Measurements from ENCODE around the gene OR2T3. TPM values are rescaled to one million over a fixed set of nuclear protein-coding genes. Genes with fewer than 3 reads are reported as not detected.
"Not testable (repeated sequence)": the region's sequence is repeated elsewhere in the genome, so short reads cannot be mapped to it uniquely, and the experiment has no call there.

Gene OR2T3
- polyA plus RNA-seq, 1 donor = not detected

DNA sequence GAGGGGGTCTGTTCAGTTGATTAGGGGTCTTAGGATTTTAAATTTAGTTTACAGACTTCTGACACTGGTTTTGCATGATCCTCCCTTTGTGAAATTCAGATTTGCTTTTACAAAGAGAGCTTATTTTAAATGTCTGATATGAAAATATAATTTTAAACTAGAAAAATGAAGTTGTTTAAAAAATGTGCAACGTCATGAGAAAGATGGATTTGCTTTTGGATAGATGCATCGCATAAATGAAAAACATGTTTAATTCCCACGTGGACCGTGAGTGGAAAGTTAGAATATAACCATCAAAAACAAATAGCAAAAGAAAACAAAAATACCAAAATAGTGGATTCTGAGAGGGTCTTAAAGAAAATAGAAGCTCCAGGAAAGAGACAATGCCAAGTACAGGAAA is 2.0 kb upstream of the OR2T3 start:
- DNase-seq = no peak

DNA sequence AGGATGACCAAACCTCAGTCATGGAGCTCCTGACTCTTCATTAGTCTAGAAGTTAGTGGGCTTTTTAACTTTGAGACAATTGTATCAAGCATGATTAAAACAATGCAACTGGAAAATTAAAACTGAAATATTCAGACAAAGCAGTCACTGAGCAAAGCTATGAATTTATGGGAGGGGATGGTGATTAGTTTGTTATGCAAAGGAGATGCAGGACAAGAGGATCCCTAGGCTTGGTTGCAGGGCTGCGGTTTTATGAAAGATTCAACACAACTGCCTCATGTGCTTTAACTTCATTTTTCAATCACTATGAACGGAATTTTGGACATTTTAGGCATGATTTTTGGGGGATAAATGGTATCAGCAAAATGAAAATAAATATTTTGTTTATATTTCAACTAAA is 1.0 kb upstream of the OR2T3 start:
- not testable (repeated sequence) for DNase-seq

DNA sequence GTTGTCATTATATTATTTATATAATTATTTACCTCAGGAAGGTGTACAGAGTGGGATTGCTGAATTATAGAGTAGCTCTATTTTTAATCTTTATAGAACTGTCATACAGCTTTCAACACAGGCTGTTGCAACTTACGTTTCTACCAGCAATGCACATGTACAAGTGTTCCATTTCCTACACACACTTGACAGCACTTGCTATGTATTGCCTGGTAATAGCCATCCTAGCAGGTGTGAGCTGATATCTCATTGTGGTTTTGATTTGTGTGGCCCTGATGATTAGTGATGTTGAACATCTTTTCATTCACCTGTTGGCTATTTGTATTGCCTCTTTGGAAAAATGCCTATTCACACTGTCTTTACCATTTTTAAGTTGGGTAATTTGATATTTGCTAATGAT is 2.5 kb downstream of the OR2T3 start:
- not testable (repeated sequence) for DNase-seq

DNA sequence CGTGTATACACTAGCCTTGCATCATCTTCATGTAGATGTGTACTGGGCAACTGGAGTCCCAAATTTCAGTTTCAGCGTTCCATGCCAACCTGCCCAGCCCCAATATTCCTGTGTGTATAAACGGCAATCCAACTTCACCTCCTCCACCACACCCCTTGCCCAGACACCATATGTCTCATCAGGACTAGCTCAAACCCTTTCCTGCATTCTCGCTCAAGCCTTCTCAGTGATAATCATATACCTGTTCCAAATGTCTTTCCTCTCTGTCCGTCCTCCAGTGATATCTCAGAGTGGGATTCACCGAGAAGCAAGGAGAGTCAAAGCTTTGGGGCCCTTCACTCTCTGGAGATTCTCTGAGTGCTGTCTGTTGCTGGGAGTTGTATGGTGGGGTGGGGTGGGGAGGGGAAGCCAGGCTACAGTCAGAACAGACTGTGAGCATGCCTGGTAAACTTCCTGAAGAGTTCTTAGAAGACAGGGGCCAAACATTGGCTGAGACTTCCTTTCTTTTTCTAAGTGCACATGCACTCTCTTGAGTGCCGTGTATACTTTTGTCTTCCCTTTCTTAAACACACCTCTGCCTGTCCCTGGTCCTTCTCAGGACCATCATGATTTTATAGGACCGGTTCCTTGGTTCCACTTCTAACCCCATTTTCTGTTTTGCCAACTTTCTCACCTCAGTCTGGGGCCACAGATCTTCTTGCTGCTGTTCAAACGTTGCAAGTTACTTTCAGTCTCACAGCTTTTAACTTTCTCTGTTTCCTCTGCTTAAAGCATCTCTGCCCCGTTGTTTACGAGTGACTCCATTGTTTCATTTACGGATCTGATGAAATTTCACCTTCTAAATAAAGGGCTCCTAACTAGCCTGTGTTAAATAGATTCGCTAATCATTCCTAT is 8.8 kb downstream of the OR2T3 start:
- not testable (repeated sequence) for DNase-seq

DNA sequence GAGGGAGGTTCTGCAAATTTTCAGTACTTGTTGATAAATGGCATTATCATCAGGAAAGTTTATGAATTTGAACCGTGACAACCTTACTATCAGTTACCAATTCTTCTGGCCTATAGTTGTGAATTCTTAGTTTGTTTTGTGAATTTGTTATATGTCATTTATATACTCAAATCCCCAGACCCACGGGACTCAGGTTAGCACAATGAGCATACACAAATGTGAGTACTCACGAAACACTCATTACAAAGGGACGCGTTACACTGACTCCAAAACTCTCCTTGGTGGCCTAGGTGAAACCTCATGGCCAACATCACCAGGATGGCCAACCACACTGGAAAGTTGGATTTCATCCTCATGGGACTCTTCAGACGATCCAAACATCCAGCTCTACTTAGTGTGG is 15.1 kb downstream of the OR2T3 start, which contains the start of gene OR2T5:
Gene OR2T5 (plus strand): TSS at position 301 of the 400 bp plus-strand sequence. CDS start 0 bp downstream, at position 301.
- not testable (repeated sequence) for DNase-seq

DNA sequence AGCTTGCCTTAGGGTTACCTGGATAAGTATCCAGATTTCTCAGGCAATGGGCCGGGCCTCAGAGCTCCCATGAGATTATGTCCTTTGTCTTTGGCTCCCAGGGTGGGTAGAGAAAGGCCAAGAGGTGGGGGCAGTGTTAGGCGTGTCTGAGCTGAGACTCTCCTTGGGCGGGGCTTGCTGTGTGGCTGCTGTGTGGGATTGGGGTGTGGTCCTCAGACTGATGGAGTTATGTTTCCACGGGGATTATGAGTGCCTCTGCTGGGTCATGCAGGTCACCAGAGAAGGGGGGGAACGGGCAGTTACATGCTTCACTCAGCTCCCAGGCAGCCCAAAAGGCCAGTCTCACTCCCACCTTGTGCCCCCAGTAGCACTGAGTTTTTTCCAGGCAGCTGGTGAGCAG is 23.5 kb downstream of the OR2T3 start:
- not testable (repeated sequence) for DNase-seq

DNA sequence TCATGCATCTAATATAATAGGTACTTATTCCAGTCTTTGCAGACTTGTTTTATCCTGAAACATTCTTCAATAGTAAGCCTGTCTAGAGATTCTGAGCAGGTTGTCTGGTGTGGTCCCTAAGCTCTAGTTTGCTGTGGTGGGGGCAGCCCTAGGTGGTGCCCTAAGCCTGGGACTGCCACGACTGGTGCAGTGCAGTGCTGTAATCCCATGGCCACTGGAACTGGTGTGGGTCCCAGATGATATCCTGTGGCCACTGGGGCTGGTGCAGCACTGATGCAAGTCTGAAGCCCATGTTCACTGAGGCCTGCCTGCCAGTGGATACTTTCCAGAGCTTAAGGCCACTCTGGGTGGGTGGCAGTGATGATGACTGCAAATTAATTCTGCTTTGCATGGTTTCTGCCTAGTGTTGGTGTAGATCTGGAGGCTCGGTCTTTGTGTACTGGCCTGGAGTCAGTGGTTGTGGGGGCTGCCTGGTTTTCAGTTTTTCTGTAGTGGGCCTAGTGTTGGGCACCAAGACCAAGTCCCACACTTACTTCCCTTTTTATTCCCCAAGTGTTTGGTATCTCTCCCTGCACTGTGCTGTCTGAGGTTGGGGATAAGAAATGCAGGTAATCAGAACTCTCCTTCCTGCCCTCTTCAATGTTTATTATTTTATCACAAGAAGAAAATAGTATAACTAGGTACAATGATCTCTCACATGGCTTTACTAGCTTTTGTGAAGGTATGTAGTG is 27.3 kb downstream of the OR2T3 start:
- DNase-seq = not testable (repeated sequence)

DNA sequence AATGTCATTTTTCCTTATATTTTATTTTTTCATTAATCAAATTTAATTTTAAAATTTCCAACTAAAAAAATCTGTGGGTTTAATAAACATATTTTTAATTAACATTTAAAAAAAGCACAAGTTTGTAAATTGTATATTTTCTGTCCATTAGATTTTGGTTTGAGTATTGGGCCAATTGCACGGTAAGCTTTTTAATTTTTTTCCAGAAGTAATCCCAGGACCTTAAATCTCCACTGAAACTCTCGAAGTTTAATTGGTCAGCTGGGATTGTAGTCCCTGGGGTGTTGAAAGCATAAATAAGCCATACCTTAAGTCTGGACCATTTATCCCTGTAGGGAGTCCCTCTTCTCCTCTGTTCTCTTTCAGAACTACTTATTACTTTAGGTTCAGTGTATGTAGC is 34.6 kb downstream of the OR2T3 start, which contains the start of gene OR2G6:
Gene OR2G6 (plus strand): TSS at position 301 of the 400 bp plus-strand sequence. CDS start 13,574 bp downstream, outside the sequence.
- DNase-seq = not testable (repeated sequence)

DNA sequence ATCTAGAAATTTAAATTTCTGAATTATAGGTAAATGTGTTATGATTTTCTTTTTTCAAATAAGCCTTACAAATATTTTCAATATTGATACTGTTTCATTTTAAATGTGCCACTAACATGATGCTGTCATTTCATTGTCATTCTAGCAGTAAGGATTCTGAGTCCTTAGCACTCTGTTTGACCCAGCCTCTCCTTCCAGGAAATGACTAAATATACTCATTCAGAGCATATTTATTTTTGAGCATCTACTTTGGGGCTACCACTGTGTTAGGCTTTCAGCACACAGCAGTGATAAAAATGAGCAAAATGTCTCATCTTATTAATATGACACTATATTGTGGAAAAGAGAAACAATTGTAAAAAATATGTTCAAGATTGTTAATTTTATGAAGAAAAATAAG is 37.1 kb downstream of the OR2T3 start:
- not testable (repeated sequence) for DNase-seq

DNA sequence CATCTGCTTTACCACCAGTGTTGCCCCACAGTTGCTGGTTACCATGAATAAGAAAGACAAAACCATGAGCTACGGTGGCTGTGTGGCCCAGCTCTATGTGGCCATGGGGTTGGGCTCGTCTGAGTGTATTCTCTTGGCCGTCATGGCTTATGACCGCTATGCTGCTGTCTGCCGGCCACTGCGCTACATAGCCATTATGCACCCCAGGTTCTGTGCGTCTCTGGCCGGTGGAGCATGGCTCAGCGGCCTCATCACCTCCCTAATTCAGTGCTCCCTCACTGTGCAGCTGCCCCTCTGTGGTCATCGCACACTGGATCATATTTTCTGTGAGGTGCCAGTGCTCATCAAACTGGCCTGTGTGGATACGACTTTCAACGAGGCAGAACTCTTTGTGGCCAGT is 48.7 kb downstream of the OR2T3 start:
- no peak for DNase-seq

Other genes starting within 250 kb of the OR2T3 start
- gene OR2M4, start 241.9 kb upstream of the OR2T3 start, polyA plus RNA-seq (ENCODE audit: insufficient read length) = 0.07 TPM
- not detected for gene OR2T33, start 195.4 kb upstream of the OR2T3 start, polyA plus RNA-seq (ENCODE audit: insufficient read length)
- 0.07 TPM for gene OR2T12, start 169.9 kb upstream of the OR2T3 start, polyA plus RNA-seq (ENCODE audit: insufficient read length)
- not detected for gene OR2M7, start 148.8 kb upstream of the OR2T3 start, polyA plus RNA-seq (ENCODE audit: insufficient read length)
- not detected for gene OR14C36, start 124.6 kb upstream of the OR2T3 start, polyA plus RNA-seq (ENCODE audit: insufficient read length)
- gene OR2T4, start 111.7 kb upstream of the OR2T3 start, polyA plus RNA-seq (ENCODE audit: insufficient read length) = not detected
- gene OR2T6, start 97.6 kb upstream of the OR2T3 start, polyA plus RNA-seq (ENCODE audit: insufficient read length) = not detected
- not detected for gene OR2T1, start 70.3 kb upstream of the OR2T3 start, polyA plus RNA-seq (ENCODE audit: insufficient read length)
- not detected for gene OR2T2, start 27.7 kb upstream of the OR2T3 start, polyA plus RNA-seq (ENCODE audit: insufficient read length)
- gene OR2T5, start 15.2 kb downstream of the OR2T3 start, polyA plus RNA-seq (ENCODE audit: insufficient read length) = not detected
- gene OR2G6, start 34.7 kb downstream of the OR2T3 start, polyA plus RNA-seq (ENCODE audit: insufficient read length) = 0.03 TPM
- gene OR2T29, start 89.4 kb downstream of the OR2T3 start, polyA plus RNA-seq (ENCODE audit: insufficient read length) = not detected
- not detected for gene OR2T34, start 101.4 kb downstream of the OR2T3 start, polyA plus RNA-seq (ENCODE audit: insufficient read length)
- gene OR2T10, start 124.3 kb downstream of the OR2T3 start, polyA plus RNA-seq (ENCODE audit: insufficient read length) = 0.05 TPM
- gene OR2T11, start 161.7 kb downstream of the OR2T3 start, polyA plus RNA-seq (ENCODE audit: insufficient read length) = not detected
- not detected for gene OR2T35, start 171.9 kb downstream of the OR2T3 start, polyA plus RNA-seq (ENCODE audit: insufficient read length)
- not detected for gene OR2T27, start 182.2 kb downstream of the OR2T3 start, polyA plus RNA-seq (ENCODE audit: insufficient read length)
- not detected for gene OR14I1, start 229.4 kb downstream of the OR2T3 start, polyA plus RNA-seq (ENCODE audit: insufficient read length)